Upper lobe of right lung (tissue), 1 donor: ENCODE results near the gene RABEP2. TPM values are rescaled to one million over a fixed set of nuclear protein-coding genes. Genes with fewer than 3 reads are reported as not detected.
"Not testable (repeated sequence)": the region's sequence is repeated elsewhere in the genome, so short reads cannot be mapped to it uniquely, and the experiment has no call there.

Experiments
- ATAC-seq: fragments of 200-7000 bp; cut with Tn5 transposase; one replicate; pipeline ENCODE4 v1.9.1; 2020; ENCODE audit warnings: mild to moderate bottlenecking, moderate library complexity
- DNase-seq: peaks from one replicate; pipeline ENCODE4 v3.0.0-alpha.2; 2020
- H3K27ac ChIP-seq: fragments of 200-600 bp; one replicate; pipeline ENCODE4 v1.8.0; 2022
- H3K27me3 ChIP-seq: fragments of 200-600 bp; one replicate; pipeline ENCODE4 v1.8.0; 2022; ENCODE audit warnings: mild to moderate bottlenecking
- H3K36me3 ChIP-seq: fragments of 200-600 bp; one replicate; pipeline ENCODE4 v1.8.0; 2022
- H3K4me1 ChIP-seq: fragments of 200-600 bp; one replicate; pipeline ENCODE4 v1.8.0; 2022
- H3K4me3 ChIP-seq: fragments of 200-600 bp; one replicate; pipeline ENCODE4 v1.8.0; 2022; ENCODE audit warnings: mild to moderate bottlenecking
- H3K9me3 ChIP-seq: fragments of 200-600 bp; one replicate; pipeline ENCODE4 v1.8.0; 2022
- CTCF ChIP-seq: fragments of 200-600 bp; IDR thresholded peaks from one replicate; pipeline ENCODE4 v1.8.0; 2022; ENCODE audit warnings: antibody characterized with exemption
- intact Hi-C: fragments of 100-400 bp; cut with DNase I; formaldehyde crosslinking; loops from one replicate; pipeline ENCODE4 v1.11.0; 2022
- total RNA-seq: library from RNA; stranded (reverse); fragmentation: NEBNext Ultra II Directional; extraction: Animal tissue kit (Norgen Biotek cat#: 25700); gene quantifications from one replicate; pipeline ENCODE4 v1.2.1, GENCODE V29; 2021
- donor health status: DM: no; HTN: yes; CAD: no; lungs with severe emphysema.

The RABEP2 gene
- total RNA-seq, 1 donor from 2014 or later: 23.4 TPM

- TF ChIP-seq CTCF: no peak
- H3K36me3 ChIP-seq: no peaks in the 10 kb centered on the region
- intact Hi-C loops: no loop called here
- no peaks in the 10 kb centered on the region for H3K27me3 ChIP-seq
- H3K9me3 ChIP-seq: no peaks in the 10 kb centered on the region
- no peak for ATAC-seq
- H3K4me1 ChIP-seq: no peaks in the 10 kb centered on the region
- no peak for DNase-seq
- H3K4me3 ChIP-seq: no peak overlapping the region
- H3K27ac ChIP-seq: no peak overlapping the region
These were observed 29.4 kb downstream of the RABEP2 start for GRCh38 chr16:28895609-28896008.

GRCh38 chr16:28893291-28893690 is 31.7 kb downstream of the RABEP2 start:
- no peak for ATAC-seq

DNA sequence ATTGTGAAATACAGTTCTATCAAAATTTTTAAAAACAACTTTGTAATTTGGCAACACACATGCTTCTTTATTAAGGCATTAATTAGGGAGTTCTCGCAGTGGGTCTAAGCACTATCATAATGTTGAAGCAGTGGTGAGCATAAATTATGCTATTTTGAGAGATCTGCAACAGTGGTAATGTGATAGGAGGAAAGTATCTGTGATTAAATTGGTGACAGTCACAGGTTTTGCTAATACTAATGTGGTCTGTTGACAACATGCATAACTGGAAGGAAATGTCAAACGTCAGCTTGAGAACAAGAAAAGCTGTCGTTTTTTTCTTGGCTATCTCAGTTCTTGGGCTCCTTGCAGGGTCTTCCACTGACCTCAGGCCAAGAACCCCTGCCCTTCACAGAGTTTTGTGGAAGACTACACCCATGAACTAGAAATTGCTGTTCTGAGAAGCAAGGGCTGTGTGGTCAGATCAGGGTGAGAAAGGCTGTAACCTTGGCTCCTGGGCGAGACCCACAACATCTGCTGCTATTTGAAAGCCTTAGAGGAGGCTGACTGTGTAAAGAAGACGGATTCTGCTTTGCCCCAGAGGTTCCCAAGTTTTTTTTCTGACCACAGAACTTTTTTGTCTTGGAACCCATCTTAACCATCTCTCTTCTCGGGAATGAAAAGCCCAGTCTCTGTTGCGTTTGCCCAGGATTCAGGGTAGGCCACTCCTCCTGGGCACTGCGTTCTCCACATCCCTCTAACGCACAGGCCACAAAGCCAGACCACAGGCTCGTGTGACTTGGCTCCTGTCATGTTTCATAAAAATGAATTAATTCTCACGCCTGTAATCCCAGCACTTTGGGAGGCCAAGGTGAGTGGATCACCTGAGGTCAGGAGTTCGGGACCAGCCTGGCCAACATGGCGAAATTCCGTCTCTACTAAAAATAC is 32.8 kb downstream of the RABEP2 start:
- H3K9me3 ChIP-seq: no peaks in the 10 kb centered on the region
- no peaks in the 10 kb centered on the region for H3K4me1 ChIP-seq
- no peak for ATAC-seq
- no peak overlapping the region for H3K27ac ChIP-seq
- H3K27me3 ChIP-seq: no peaks in the 10 kb centered on the region
- no peak for TF ChIP-seq CTCF
- H3K36me3 ChIP-seq: no peaks in the 10 kb centered on the region
- intact Hi-C loops: no loop called here
- DNase-seq: no peak
- H3K4me3 ChIP-seq: no peak overlapping the region

More at GRCh38 chr16:28893291-28893690, 31.7 kb downstream of the RABEP2 start:
- no peak for TF ChIP-seq CTCF
- H3K27ac ChIP-seq: no peak overlapping the region
- H3K9me3 ChIP-seq: no peaks in the 10 kb centered on the region
- no peaks in the 10 kb centered on the region for H3K27me3 ChIP-seq
- no peaks in the 10 kb centered on the region for H3K4me1 ChIP-seq
- DNase-seq: no peak
- intact Hi-C loops: no loop called here
- H3K36me3 ChIP-seq: no peaks in the 10 kb centered on the region
- no peak overlapping the region for H3K4me3 ChIP-seq

GRCh38 chr16:28890355-28890754 is 34.7 kb downstream of the RABEP2 start:
- H3K36me3 ChIP-seq, H3K27ac ChIP-seq, ATAC-seq, intact Hi-C loops, H3K4me3 ChIP-seq, DNase-seq, H3K4me1 ChIP-seq, H3K27me3 ChIP-seq, H3K9me3 ChIP-seq: not testable (repeated sequence)

DNA sequence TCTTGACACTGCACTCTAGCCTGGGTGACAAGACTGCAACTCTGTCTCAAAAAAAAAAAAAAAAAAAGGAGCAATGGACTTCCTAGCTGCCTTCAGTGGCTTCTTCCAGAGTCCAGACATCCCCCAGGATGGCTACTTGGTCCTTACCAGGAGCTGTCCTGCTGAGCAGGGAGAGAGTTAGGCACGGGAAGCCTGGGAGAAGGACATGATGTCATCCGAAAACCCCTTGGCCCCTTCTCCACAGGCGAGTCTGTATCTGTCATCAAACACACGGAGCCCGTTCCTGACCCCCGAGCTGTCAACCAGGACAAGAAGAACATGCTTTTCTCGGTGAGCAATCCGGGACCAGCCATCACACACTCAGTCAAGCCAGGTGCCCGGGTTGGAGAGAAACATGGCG is 38.1 kb downstream of the RABEP2 start:
- intact Hi-C loops: no loop called here
- H3K4me1 ChIP-seq: no peaks in the 10 kb centered on the region
- no peak for TF ChIP-seq CTCF
- DNase-seq (no peak), ATAC-seq (no peak)
- no peak overlapping the region for H3K4me3 ChIP-seq
- H3K9me3 ChIP-seq: no peaks in the 10 kb centered on the region
- H3K27me3 ChIP-seq: peaks cover 18% of the 10 kb centered on the region
- H3K27ac ChIP-seq: no peak overlapping the region
- H3K36me3 ChIP-seq: no peaks in the 10 kb centered on the region

DNA sequence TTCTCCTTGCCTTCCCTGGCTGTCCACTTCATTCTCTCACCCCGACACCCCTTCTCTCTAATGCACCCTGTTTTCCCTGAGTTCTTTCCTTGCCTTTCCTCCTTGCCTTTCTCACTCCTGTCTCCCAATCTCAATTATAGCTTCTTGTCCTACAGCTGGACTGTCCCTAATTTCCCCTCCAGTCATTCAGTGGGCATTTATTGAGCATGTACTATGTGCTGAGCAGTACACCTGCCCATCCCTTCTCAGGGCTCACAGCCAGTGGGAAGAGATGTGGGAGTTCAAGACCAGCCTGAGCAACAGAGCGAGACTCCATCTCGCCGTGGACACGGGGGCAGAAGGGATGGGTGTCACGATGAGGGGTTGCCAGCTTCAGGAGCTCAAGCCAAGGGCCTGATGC is 41.0 kb downstream of the RABEP2 start:
- no peak overlapping the region for H3K27ac ChIP-seq
- DNase-seq: no peak
- H3K36me3 ChIP-seq: no peaks in the 10 kb centered on the region
- intact Hi-C loops: no loop called here
- ATAC-seq: no peak
- peaks cover 19% of the 10 kb centered on the region for H3K27me3 ChIP-seq
- TF ChIP-seq CTCF: no peak
- peaks cover 9% of the 10 kb centered on the region for H3K4me1 ChIP-seq
- no peaks in the 10 kb centered on the region for H3K9me3 ChIP-seq
- H3K4me3 ChIP-seq: no peak overlapping the region
